ENCODE data around the gene CABLES1. TPM values are rescaled to one million over a fixed set of nuclear protein-coding genes. Genes with fewer than 3 reads are reported as not detected.

The CABLES1 gene
- total and polyA plus RNA-seq, 2 of the 8 experiments (the other 6 are each of a cell fraction or from before 2014, with no cell fraction given) = 9.2 to 26.4 TPM

- H4K91ac ChIP-seq (replicated peaks; ENCODE audit: insufficient read length, low read length) = no peak overlapping the region
- H2AFZ ChIP-seq (ENCODE audit: low read length) = no peak overlapping the region
- no peak overlapping the region; the same call in 1 of the 2 replicates for H2BK15ac ChIP-seq (ENCODE audit: low read length)
- H4K5ac ChIP-seq (ENCODE audit: insufficient read length, low read depth, low read length) = no peak overlapping the region
- no peak overlapping the region for H3K56ac ChIP-seq (replicated peaks; ENCODE audit: insufficient read length, low read depth, low read length)
- no peak for FAIRE-seq
- H2AK5ac ChIP-seq (ENCODE audit: low read depth, low read length) = no peak overlapping the region
- H3K4ac ChIP-seq (replicated peaks; ENCODE audit: insufficient read length, low read depth, low read length) = no peak overlapping the region
- H2BK20ac ChIP-seq (ENCODE audit: low read length) = no peak overlapping the region
- H3K79me2 ChIP-seq (ENCODE audit: control insufficient read depth in 1 of 2, insufficient read depth in 2 of 2, low read length in 2 of 2) = no peaks in the 10 kb centered on the region
- WGBS, 2 experiments (ENCODE audit: extremely low coverage in 1 of 2, insufficient coverage in 1 of 2, insufficient read length in 1 of 2, insufficient replicate concordance in 2 of 2, low coverage in 1 of 2, low lambda C conversion rate in 2 of 2, missing lambda C conversion rate in 1 of 2) = 98% methylated on average over 4 of the region's 6 CpGs; no CpG with 5 or more reads in 1 of the 2 experiments
- H4K8ac ChIP-seq (ENCODE audit: extremely low read depth, insufficient read depth, low read length) = no peak overlapping the region
- no peak overlapping the region for H2BK120ac ChIP-seq (replicated peaks; ENCODE audit: low read depth, low read length)
- H3K4me2 ChIP-seq (ENCODE audit: insufficient read depth in 1 of 2, low read depth in 2 of 2, low read length in 2 of 2) = no peak overlapping the region
- POLR2A ChIA-PET (ENCODE audit: partially characterized antibody) = no interaction called here
- no peaks in the 10 kb centered on the region; a peak in 1 of 7 replicates for H3K27me3 ChIP-seq (replicated peaks in 1 of 4; ENCODE audit: control insufficient read depth in 3 of 4, extremely low read depth in 1 of 4, insufficient read depth in 3 of 4, low read length in 3 of 4)
- H3K4me1 ChIP-seq (replicated peaks in 1 of 4; ENCODE audit: control insufficient read depth in 3 of 4, insufficient read depth in 4 of 4, low read length in 3 of 4) = peaks cover 2 to 8% (median 5%) of the 10 kb centered on the region in 4 experiments; a peak in 3 of 7 replicates
- no peak overlapping the region for H3K27ac ChIP-seq (ENCODE audit: low read depth, low read length)
- H3K23ac ChIP-seq (ENCODE audit: insufficient read length) = no peak overlapping the region
- H2BK5ac ChIP-seq (ENCODE audit: low read depth, low read length) = no peak overlapping the region
- peaks cover 5 to 10% of the 10 kb centered on the region in 2 experiments; a peak in 3 of 4 replicates for H3K9me3 ChIP-seq (ENCODE audit: insufficient read depth in 2 of 2, low read depth in 1 of 2, low read length in 1 of 2)
- H3K18ac ChIP-seq (ENCODE audit: extremely low read depth, low read length) = no peak overlapping the region
- H3K4me3 ChIP-seq (ENCODE audit: extremely low read depth in 1 of 4, insufficient read depth in 2 of 4, low read depth in 3 of 4, low read length in 4 of 4) = no peak overlapping the region
- no peaks in the 10 kb centered on the region for H4K20me1 ChIP-seq (replicated peaks in 1 of 2; ENCODE audit: control insufficient read depth in 1 of 2, insufficient read depth in 2 of 2, low read length in 2 of 2)
- no peak for DNase-seq (ENCODE audit: low read depth in 1 of 2, low spot score in 2 of 2)
- H3K36me3 ChIP-seq (ENCODE audit: control insufficient read depth in 2 of 4, insufficient read depth in 4 of 4, low read length in 3 of 4) = peaks cover 0 to 18% (median 11%) of the 10 kb centered on the region in 4 experiments; a peak in 6 of 8 replicates
- no peak overlapping the region for H2BK12ac ChIP-seq (ENCODE audit: low read depth, low read length)
- H3K14ac ChIP-seq (ENCODE audit: insufficient read length) = no peak overlapping the region
- H3K79me1 ChIP-seq (ENCODE audit: low read depth, low read length) = no peaks in the 10 kb centered on the region; the same call in 1 of the 2 replicates
- no peak for TF ChIP-seq RFX5 (IDR thresholded peaks at IDR 0.05; ENCODE audit: borderline replicate concordance, low read depth, low read length)
- no peak for TF ChIP-seq POLR2A (IDR thresholded peaks at IDR 0.05; ENCODE audit: control extremely low read depth in 1 of 2, low read depth in 2 of 2, low read length in 2 of 2)
- no peak for TF ChIP-seq KDM1A (IDR thresholded peaks at IDR 0.05; ENCODE audit: borderline replicate concordance, low read length)
- TF ChIP-seq FOSL1 (IDR thresholded peaks at IDR 0.05; ENCODE audit: insufficient read depth, low read depth, low read length) = no peak
- no peak for TF ChIP-seq ATF2 (IDR thresholded peaks at IDR 0.05; ENCODE audit: low read length)
- TF ChIP-seq EP300 (IDR thresholded peaks at IDR 0.05; ENCODE audit: borderline replicate concordance in 1 of 2, low read depth in 2 of 2, low read length in 2 of 2) = no peak
- CTCF ChIA-PET (ENCODE audit: partially characterized antibody) = interaction anchor here (1.3 to 2.0 kb wide), 2 partner anchors 112 to 213 kb away, joined by 4 to 6 read pairs; no protein-coding TSS in a partner anchor
- no peaks in the 10 kb centered on the region for H3K23me2 ChIP-seq (ENCODE audit: low read depth, low read length)
- H3K9ac ChIP-seq (replicated peaks in 1 of 4; ENCODE audit: extremely low read depth in 1 of 4, low read depth in 3 of 4, low read length in 3 of 4) = no peak overlapping the region
Observed at GRCh38 chr18:23245461-23245860, 110.2 kb downstream of the CABLES1 start.
